ENCODE results near the gene NIT1. TPM values are rescaled to one million over a fixed set of nuclear protein-coding genes. Genes with fewer than 3 reads are reported as not detected.

NIT1 gene
- total RNA-seq, 1 experiment from 2014 or later: 47.2 TPM

GRCh38 chr1:161098210-161099068 is 19.5 kb upstream of the NIT1 start, which contains the start of gene KLHDC9:
KLHDC9 (plus strand) TSS chr1:161098361; CDS start chr1:161098536, 175 bp downstream.
- peak; percentile 91 for DNase-seq (ENCODE audit: low spot score)
- Mint-ChIP-seq H3K9me3 (no peaks in the 10 kb centered on the region), H3K4me1 (peaks cover 6% of the 10 kb centered on the region), H3K27ac (peak within 1 kb of the TSS; percentile 81), H3K27me3 (ENCODE audit: low read depth) (peaks cover 6% of the 10 kb centered on the region; the same call in 1 of the 2 replicates), H3K4me3 (peak within 1 kb of the TSS; percentile 80), H3K36me3 (peaks cover 15% of the 10 kb centered on the region)
- CTCF ChIA-PET: interaction anchor here (0.5 to 8.2 kb wide), 45 partner anchors 9 to 321 kb away, joined by 3 to 109 read pairs (median 5); partner anchors contain the start of genes ARHGAP30, B4GALT3, DEDD and F11R
- TF ChIP-seq ZNF281 (CRISPR knock-in tag; IDR thresholded peaks at IDR 0.05) (0 out of 2 replicates have a peak, but pooled peaks have one; percentile 41), ETV6 (CRISPR knock-in tag; IDR thresholded peaks at IDR 0.05) (0 out of 2 replicates have a peak, but pooled peaks have one; percentile 53), MYBL2 (CRISPR knock-in tag; IDR thresholded peaks at IDR 0.05) (peak; percentile 13; the same call in 1 of the 2 replicates), HMGXB4 (CRISPR knock-in tag; IDR thresholded peaks at IDR 0.05) (no peak), CTCF (IDR thresholded peaks at IDR 0.05) (no peak), ZNF423 (CRISPR knock-in tag; IDR thresholded peaks at IDR 0.05) (0 out of 2 replicates have a peak, but pooled peaks have one; percentile 9), CBFB (CRISPR knock-in tag; IDR thresholded peaks at IDR 0.05; ENCODE audit: low read depth) (peak; percentile 40; the same call in 1 of the 2 replicates), USF1 (CRISPR knock-in tag; IDR thresholded peaks at IDR 0.05) (peak; percentile 39; the same call in 1 of the 2 replicates), ARID4B (CRISPR knock-in tag; IDR thresholded peaks at IDR 0.05; ENCODE audit: borderline replicate concordance) (0 out of 2 replicates have a peak, but pooled peaks have one; percentile 21), TEAD1 (CRISPR knock-in tag; IDR thresholded peaks at IDR 0.05) (no peak), CREM (CRISPR knock-in tag; IDR thresholded peaks at IDR 0.05) (no peak), USF2 (CRISPR knock-in tag; IDR thresholded peaks at IDR 0.05) (0 out of 2 replicates have a peak, but pooled peaks have one; percentile 8), RELA (CRISPR knock-in tag; IDR thresholded peaks at IDR 0.05; ENCODE audit: borderline replicate concordance) (no peak), ATF1 (CRISPR knock-in tag; IDR thresholded peaks at IDR 0.05) (0 out of 2 replicates have a peak, but pooled peaks have one; percentile 53), MAX (CRISPR knock-in tag; IDR thresholded peaks at IDR 0.05) (peak; percentile 51; the same call in 1 of the 2 replicates), MLX (CRISPR knock-in tag; IDR thresholded peaks at IDR 0.05) (no peak; the same call in 1 of the 2 replicates), FOXP4 (CRISPR knock-in tag; IDR thresholded peaks at IDR 0.05) (0 out of 2 replicates have a peak, but pooled peaks have one; percentile 23)
- POLR2A ChIA-PET: interaction anchor here (0.6 to 2.3 kb wide), 6 partner anchors 19 to 78 kb away, joined by 3 to 9 read pairs (median 4); partner anchors contain the start of genes F11R, NIT1, PFDN2 and USF1
- peak; percentile 86 for ATAC-seq

Measured in WTC11 (cell line).